DOHH2 (cell line): ENCODE results near the gene BNC2.

Experiments
- H3F3A ChIP-seq: fragments of 200-600 bp; sonication (generic), shearing (Covaris generic); 2 replicates; pipeline ENCODE4 v1.6.0; 2016; ENCODE audit warnings: antibody characterized with exemption, mild to moderate bottlenecking; ENCODE audit not compliant: control insufficient read depth, insufficient read depth
- H3K27ac ChIP-seq: fragments of 200-600 bp; sonication (generic); 2 replicates; pipeline ENCODE4 v1.5.1; 2014; ENCODE audit warnings: low read depth, mild to moderate bottlenecking, low read length, moderate library complexity
- H3K27me3 ChIP-seq: fragments of 200-600 bp; sonication (generic); 2 replicates; pipeline ENCODE4 v1.6.1; 2014; ENCODE audit warnings: mild to moderate bottlenecking, low read length, mixed read lengths; ENCODE audit not compliant: control insufficient read depth
- H3K36me3 ChIP-seq: fragments of 200-600 bp; sonication (generic); 2 replicates; pipeline ENCODE4 v1.6.1; 2014; ENCODE audit warnings: mild to moderate bottlenecking, low read length, moderate library complexity, mixed read lengths; ENCODE audit not compliant: control insufficient read depth
- H3K4me1 ChIP-seq: fragments of 200-600 bp; sonication (generic); 2 replicates; pipeline ENCODE4 v1.6.1; 2014; ENCODE audit warnings: mild to moderate bottlenecking, low read length, mixed read lengths; ENCODE audit not compliant: control insufficient read depth
- H3K4me2 ChIP-seq: fragments of 200-600 bp; sonication (generic); 2 replicates; pipeline ENCODE4 v1.6.0; 2014; ENCODE audit warnings: mild to moderate bottlenecking, low read length, moderate library complexity
- H3K4me3 ChIP-seq: fragments of 200-600 bp; sonication (generic); 2 replicates; pipeline ENCODE4 v1.5.1; 2014; ENCODE audit warnings: mild to moderate bottlenecking, low read length, mixed read lengths
- H3K79me2 ChIP-seq: fragments of 200-600 bp; sonication (generic); 2 replicates; pipeline ENCODE4 v1.6.1; 2014; ENCODE audit warnings: mild to moderate bottlenecking, low read length, mixed read lengths; ENCODE audit not compliant: control insufficient read depth
- H3K9me2 ChIP-seq: fragments of 200-600 bp; sonication (generic); replicated peaks from 2 replicates; pipeline ENCODE4 v1.6.1; 2014; ENCODE audit warnings: mild to moderate bottlenecking, low read length, mixed read lengths; ENCODE audit not compliant: control insufficient read depth
- H3K9me3 ChIP-seq: fragments of 200-600 bp; sonication (generic); 2 replicates; pipeline ENCODE4 v1.6.1; 2014; ENCODE audit warnings: antibody characterized with exemption, low read length, mixed read lengths; ENCODE audit not compliant: control insufficient read depth, insufficient read depth
- H4K20me1 ChIP-seq: fragments of 200-600 bp; sonication (generic); 2 replicates; pipeline ENCODE4 v1.6.0; 2014; ENCODE audit warnings: low read depth, mild to moderate bottlenecking, antibody characterized with exemption, low read length, moderate library complexity; ENCODE audit not compliant: control insufficient read depth, insufficient read depth
- CTCF ChIP-seq: fragments of 200-600 bp; sonication (generic); IDR thresholded peaks from one replicate; pipeline ENCODE4 v1.5.1; 2014; ENCODE audit warnings: antibody characterized with exemption, mild to moderate bottlenecking, low read depth, low read length; ENCODE audit not compliant: poor library complexity, severe bottlenecking
- EZH2phosphoT487 ChIP-seq: fragments of 200-600 bp; sonication (generic); IDR thresholded peaks from 2 replicates; pipeline ENCODE4 v1.6.1; 2017; ENCODE audit warnings: borderline replicate concordance, mild to moderate bottlenecking, antibody characterized with exemption, low read length, moderate library complexity, mixed read lengths

The BNC2 gene

GRCh38 chr9:16385590-16385989 is 484.9 kb downstream of the BNC2 start:
- no peaks in the 10 kb centered on the region for H3F3A ChIP-seq
- H3K4me3 ChIP-seq, result no peak overlapping the region
- no peaks in the 10 kb centered on the region for H3K9me3 ChIP-seq
- no peaks in the 10 kb centered on the region for H3K4me1 ChIP-seq
- no peaks in the 10 kb centered on the region for H4K20me1 ChIP-seq
- H3K27me3 ChIP-seq, result no peaks in the 10 kb centered on the region
- TF ChIP-seq CTCF (no peak), EZH2phosphoT487 (no peak)
- H3K9me2 ChIP-seq, result no peaks in the 10 kb centered on the region
- H3K36me3 ChIP-seq, result no peaks in the 10 kb centered on the region
- H3K4me2 ChIP-seq, result no peak overlapping the region
- H3K27ac ChIP-seq, result no peak overlapping the region
- no peaks in the 10 kb centered on the region for H3K79me2 ChIP-seq

GRCh38 chr9:16384993-16385392 is 485.5 kb downstream of the BNC2 start:
- Histone ChIP-seq H3K27ac (no peak overlapping the region), H3K4me2 (no peak overlapping the region), H3K27me3 (no peaks in the 10 kb centered on the region), H3K9me2 (no peaks in the 10 kb centered on the region), H3K4me3 (no peak overlapping the region), H3F3A (no peaks in the 10 kb centered on the region), H3K9me3 (no peaks in the 10 kb centered on the region), H3K79me2 (no peaks in the 10 kb centered on the region), H3K4me1 (no peaks in the 10 kb centered on the region), H3K36me3 (no peaks in the 10 kb centered on the region), H4K20me1 (no peaks in the 10 kb centered on the region)
- TF ChIP-seq CTCF (no peak), EZH2phosphoT487 (no peak)

- Histone ChIP-seq H3F3A (no peaks in the 10 kb centered on the region), H3K36me3 (no peaks in the 10 kb centered on the region), H3K9me2 (no peaks in the 10 kb centered on the region), H3K9me3 (no peaks in the 10 kb centered on the region), H3K79me2 (no peaks in the 10 kb centered on the region), H3K27ac (no peak overlapping the region), H4K20me1 (no peaks in the 10 kb centered on the region), H3K27me3 (no peaks in the 10 kb centered on the region), H3K4me3 (no peak overlapping the region), H3K4me1 (no peaks in the 10 kb centered on the region), H3K4me2 (no peak overlapping the region)
- no peak for TF ChIP-seq EZH2phosphoT487
- no peak for TF ChIP-seq CTCF
These were observed 493.2 kb downstream of the BNC2 start for GRCh38 chr9:16377311-16377710.

GRCh38 chr9:16371306-16371705 is 499.2 kb downstream of the BNC2 start:
- Histone ChIP-seq H3K4me3 (no peak overlapping the region), H3K4me2 (no peak overlapping the region), H3F3A (no peaks in the 10 kb centered on the region), H3K4me1 (no peaks in the 10 kb centered on the region), H3K27ac (no peak overlapping the region), H3K9me3 (no peaks in the 10 kb centered on the region), H3K9me2 (no peaks in the 10 kb centered on the region), H3K36me3 (no peaks in the 10 kb centered on the region), H3K27me3 (no peaks in the 10 kb centered on the region), H4K20me1 (no peaks in the 10 kb centered on the region), H3K79me2 (no peaks in the 10 kb centered on the region)
- TF ChIP-seq CTCF, result no peak
- TF ChIP-seq EZH2phosphoT487, result no peak
